Pancreas (tissue), 10 donors: ENCODE data around the gene ZBTB16. TPM values are rescaled to one million over a fixed set of nuclear protein-coding genes. Genes with fewer than 3 reads are reported as not detected.

Experiments
- ATAC-seq, 4 donors: fragments of 200-7000 bp; cut with Tn5 transposase; one replicate each; pipeline versions ENCODE4 v1.8.0 to v1.9.1; 2020; ENCODE audit warnings: mild to moderate bottlenecking in 4 of 4, moderate library complexity in 4 of 4
- DNase-seq, 6 donors: peaks; one replicate each; pipeline ENCODE4 v3.0.0-alpha.2; 2020
- FAIRE-seq: peaks from 2 replicates; lab custom pipeline; 2012; peaks lifted over from hg19 to GRCh38; lab: Jason Lieb, UNC
- H3K27ac ChIP-seq, 4 donors: fragments of 200-600 bp; sonication (generic); 1 replicate in 3 of 4; 2 replicates in 1 of 4; pipeline versions ENCODE4 v1.5.0 to v1.8.0; 2020
- H3K27me3 ChIP-seq, 4 donors: fragments of 200-600 bp; one replicate each; pipeline ENCODE4 v1.8.0; 2021
- H3K36me3 ChIP-seq, 3 donors: fragments of 200-600 bp; sonication (generic) in 1 of 3; one replicate each; pipeline versions ENCODE4 v1.5.0 to v1.8.0; 2020 to 2021
- H3K4me1 ChIP-seq, 3 donors: fragments of 200-600 bp; one replicate each; pipeline ENCODE4 v1.8.0; 2021
- H3K4me3 ChIP-seq, 4 donors: fragments of 200-600 bp; sonication (generic) in 2 of 4; one replicate each; pipeline versions ENCODE4 v1.5.0 to v1.8.0; 2020 to 2021
- H3K9me3 ChIP-seq, 4 donors: fragments of 200-600 bp; one replicate each; pipeline ENCODE4 v1.8.0; 2021
- WGBS, 2 donors: extraction: QIAGEN DNeasy Blood & Tissue Kit; methylation state at CpG; one replicate each; pipeline ENCODE4 v1.1.7; 2013; 5-methylcytosine and 5-hydroxymethylcytosine counted together
- intact Hi-C, 3 donors: fragments of 100-400 bp; cut with DNase I; formaldehyde crosslinking; loops; one replicate each; pipeline versions ENCODE4 v1.11.1 to v1.14.2; 2022
- polyA plus RNA-seq, 2 donors: library from polyadenylated mRNA; stranded (reverse); fragments of 200-250 nt; gene quantifications; one replicate each; pipeline ENCODE4 v1.2.3, GENCODE V29; 2013
- total RNA-seq, 6 donors: library from RNA; stranded (reverse); fragmentation: NEBNext Ultra II Directional in 4 of 6; extraction: Animal tissue kit (Norgen Biotek cat#: 25700) in 4 of 6; gene quantifications; one replicate each; pipeline versions ENCODE4 v1.2.1 to v1.2.4, GENCODE V29; 2021 to 2023
- TF ChIP-seq, protein P1 (sequence below), 4 donors: fragments of 200-600 bp; sonication (generic) in 3 of 4; IDR thresholded peaks; one replicate each; pipeline versions ENCODE4 v1.5.0 to v1.8.0; 2021; ENCODE audit warnings: antibody characterized with exemption in 4 of 4
- donor health status: healthy with polysubstance abuse.
- donor health status: DM: no; HTN: no; CAD: no; lungs with moderate emphysema.
- donor health status: DM: no; HTN: no; CAD: no.
- donor health status: control.
- donor health status: control.
- donor health status: Bipolar disorder and iron deficiency.
- donor health status: DM: yes; HTN: yes; CAD: no.
- donor health status: DM: no; HTN: no; CAD: no.
- donor health status: DM: no; HTN: no; CAD: no.
- donor health status: DM: yes; HTN: yes; CAD: no.

Gene ZBTB16
- total and polyA plus RNA-seq, 8 donors = 8.1 to 76.4 (median 42.3) TPM

DNA sequence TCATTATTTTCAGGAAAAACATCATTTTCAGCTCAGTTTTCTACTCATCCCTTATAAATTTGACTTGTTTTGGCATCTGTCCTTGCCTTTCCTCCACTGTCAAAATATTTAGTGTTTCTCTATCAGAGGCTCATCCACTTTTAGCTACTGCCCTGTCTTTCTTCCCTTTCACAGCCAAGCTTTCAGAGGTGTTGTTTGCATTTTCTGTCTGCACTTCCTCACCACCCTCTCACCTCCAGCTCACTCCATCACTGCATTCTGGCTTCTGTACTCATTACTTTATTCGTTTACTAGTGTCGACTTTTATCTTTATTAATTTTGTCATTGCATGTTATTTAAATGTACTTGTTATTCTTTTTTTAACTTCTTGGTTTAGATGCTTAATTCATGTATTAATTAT, 210.0 kb downstream of the ZBTB16 start:
- Histone ChIP-seq H3K36me3 (no peaks in the 10 kb centered on the region), H3K27me3 (no peaks in the 10 kb centered on the region), H3K9me3 (peaks cover 0 to 4% (median 0%) of the 10 kb centered on the region in 4 donors), H3K4me1 (peaks cover 0 to 9% (median 8%) of the 10 kb centered on the region in 3 donors), H3K27ac (no peak overlapping the region), H3K4me3 (no peak overlapping the region)
- DNase-seq (no peak), FAIRE-seq (no peak), ATAC-seq (no peak)
- 62 to 71% methylated on average over 2 of the region's 2 CpGs for WGBS, 2 donors
- TF ChIP-seq, protein P1, sequence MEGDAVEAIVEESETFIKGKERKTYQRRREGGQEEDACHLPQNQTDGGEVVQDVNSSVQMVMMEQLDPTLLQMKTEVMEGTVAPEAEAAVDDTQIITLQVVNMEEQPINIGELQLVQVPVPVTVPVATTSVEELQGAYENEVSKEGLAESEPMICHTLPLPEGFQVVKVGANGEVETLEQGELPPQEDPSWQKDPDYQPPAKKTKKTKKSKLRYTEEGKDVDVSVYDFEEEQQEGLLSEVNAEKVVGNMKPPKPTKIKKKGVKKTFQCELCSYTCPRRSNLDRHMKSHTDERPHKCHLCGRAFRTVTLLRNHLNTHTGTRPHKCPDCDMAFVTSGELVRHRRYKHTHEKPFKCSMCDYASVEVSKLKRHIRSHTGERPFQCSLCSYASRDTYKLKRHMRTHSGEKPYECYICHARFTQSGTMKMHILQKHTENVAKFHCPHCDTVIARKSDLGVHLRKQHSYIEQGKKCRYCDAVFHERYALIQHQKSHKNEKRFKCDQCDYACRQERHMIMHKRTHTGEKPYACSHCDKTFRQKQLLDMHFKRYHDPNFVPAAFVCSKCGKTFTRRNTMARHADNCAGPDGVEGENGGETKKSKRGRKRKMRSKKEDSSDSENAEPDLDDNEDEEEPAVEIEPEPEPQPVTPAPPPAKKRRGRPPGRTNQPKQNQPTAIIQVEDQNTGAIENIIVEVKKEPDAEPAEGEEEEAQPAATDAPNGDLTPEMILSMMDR (IDR thresholded peaks at IDR 0.05) = no peak
- intact Hi-C loops = loop anchor here in 1 of 3 donors (10.0 kb wide), 1 partner anchor 375 kb away; no protein-coding TSS in a partner anchor

DNA sequence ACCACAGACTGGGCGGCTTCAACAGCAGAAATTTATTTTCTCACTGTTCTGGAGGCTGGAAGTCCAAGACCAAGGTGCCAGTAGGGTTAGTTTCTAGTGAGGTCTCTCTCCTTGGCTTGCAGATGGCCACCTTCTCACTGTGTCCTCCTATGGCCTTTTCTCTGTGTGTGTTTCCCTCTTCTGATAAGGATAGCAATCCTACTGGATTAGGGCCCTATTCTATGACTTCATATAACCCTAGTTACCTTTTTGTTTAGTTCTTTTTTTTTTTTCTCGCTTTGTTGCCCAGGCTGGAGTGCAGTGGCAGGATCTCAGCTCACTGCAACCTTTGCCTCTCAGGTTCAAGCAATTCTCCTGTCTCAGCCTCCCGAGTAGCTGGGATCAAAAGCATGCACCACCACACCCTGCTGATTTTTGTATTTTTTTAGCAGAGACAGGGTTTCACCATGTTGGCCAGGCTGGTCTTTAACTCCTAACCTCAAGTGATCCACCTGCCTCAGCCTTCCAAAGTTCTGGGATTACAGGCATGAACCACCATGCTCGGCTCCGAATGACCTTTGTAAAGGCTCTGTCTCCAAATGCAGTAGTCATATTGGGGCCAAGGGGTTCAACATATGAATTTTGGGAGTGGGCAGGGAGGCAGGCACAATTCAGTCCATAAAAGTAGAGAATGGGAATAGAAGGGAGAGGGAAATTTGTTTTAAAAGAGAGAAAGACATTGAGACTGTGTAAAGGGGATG, 211.2 kb downstream of the ZBTB16 start:
- Histone ChIP-seq H3K27ac (no peak overlapping the region), H3K36me3 (no peaks in the 10 kb centered on the region), H3K27me3 (no peaks in the 10 kb centered on the region), H3K4me1 (peaks cover 0 to 4% (median 2%) of the 10 kb centered on the region in 3 donors), H3K9me3 (peaks cover 0 to 4% (median 0%) of the 10 kb centered on the region in 4 donors), H3K4me3 (no peak overlapping the region)
- FAIRE-seq (no peak), ATAC-seq (no peak), DNase-seq (no peak)
- 90 to 95% methylated on average over 5 of the region's 5 CpGs for WGBS, 2 donors
- intact Hi-C loops = no loop called here
- TF ChIP-seq, protein P1 (IDR thresholded peaks at IDR 0.05) = no peak

DNA sequence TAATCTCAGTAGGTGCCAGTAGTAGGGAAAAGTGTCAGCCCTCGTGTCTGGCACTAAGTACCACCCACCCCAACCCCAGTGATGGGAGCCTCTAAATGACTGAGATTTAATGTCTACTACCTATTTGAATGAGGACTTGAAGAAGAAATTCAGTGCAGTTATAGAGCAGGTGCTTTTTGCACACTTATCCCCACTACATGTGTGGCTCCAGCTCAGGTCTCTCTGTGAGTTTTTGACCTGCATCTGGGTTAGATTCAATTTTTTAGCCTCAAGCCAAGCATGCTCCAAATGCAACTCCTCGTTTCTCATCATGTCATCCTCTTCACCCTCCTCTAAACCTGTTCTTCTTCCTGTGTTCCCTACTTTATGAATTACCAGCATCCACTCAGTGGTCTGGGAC, 211.8 kb downstream of the ZBTB16 start:
- TF ChIP-seq, protein P1 (IDR thresholded peaks at IDR 0.05) = no peak
- DNase-seq (no peak), FAIRE-seq (no peak), ATAC-seq (no peak)
- H3K9me3 ChIP-seq = peaks cover 0 to 4% (median 0%) of the 10 kb centered on the region in 4 donors
- no peak overlapping the region for H3K4me3 ChIP-seq
- intact Hi-C loops = no loop called here
- no peaks in the 10 kb centered on the region for H3K36me3 ChIP-seq
- H3K27me3 ChIP-seq = no peaks in the 10 kb centered on the region
- 56 to 60% methylated on average over 2 of the region's 2 CpGs for WGBS, 2 donors
- no peaks in the 10 kb centered on the region for H3K4me1 ChIP-seq
- no peak overlapping the region for H3K27ac ChIP-seq

DNA sequence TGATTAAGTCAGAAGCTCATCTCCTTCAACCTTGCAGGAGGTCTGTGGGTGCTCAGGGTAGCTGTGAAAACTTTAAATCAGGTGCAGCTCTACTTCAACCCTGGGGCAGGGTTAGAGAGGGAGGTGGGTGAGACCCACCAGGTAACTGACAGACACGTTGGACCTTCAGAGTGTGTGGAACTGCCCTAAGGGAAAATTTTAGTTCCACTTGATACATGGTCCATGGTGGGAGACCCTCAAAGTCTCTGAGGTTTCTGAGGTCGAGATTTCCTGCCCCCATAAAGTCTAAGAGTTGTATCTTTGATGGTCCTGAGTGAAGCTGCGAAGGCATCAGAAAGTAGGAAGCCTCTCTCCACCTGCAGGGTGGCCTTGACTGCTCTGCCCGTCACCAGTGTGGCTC, 212.8 kb downstream of the ZBTB16 start:
- DNase-seq (no peak), ATAC-seq (no peak), FAIRE-seq (no peak)
- Histone ChIP-seq H3K27ac (no peak overlapping the region), H3K9me3 (peaks cover 0 to 4% (median 0%) of the 10 kb centered on the region in 4 donors), H3K36me3 (no peaks in the 10 kb centered on the region), H3K4me1 (no peaks in the 10 kb centered on the region), H3K4me3 (no peak overlapping the region), H3K27me3 (no peaks in the 10 kb centered on the region)
- 56 to 58% methylated on average over 4 of the region's 4 CpGs for whole genome bisulfite sequencing, 2 donors
- TF ChIP-seq, protein P1 (IDR thresholded peaks at IDR 0.05) = no peak
- intact Hi-C loops = no loop called here

DNA sequence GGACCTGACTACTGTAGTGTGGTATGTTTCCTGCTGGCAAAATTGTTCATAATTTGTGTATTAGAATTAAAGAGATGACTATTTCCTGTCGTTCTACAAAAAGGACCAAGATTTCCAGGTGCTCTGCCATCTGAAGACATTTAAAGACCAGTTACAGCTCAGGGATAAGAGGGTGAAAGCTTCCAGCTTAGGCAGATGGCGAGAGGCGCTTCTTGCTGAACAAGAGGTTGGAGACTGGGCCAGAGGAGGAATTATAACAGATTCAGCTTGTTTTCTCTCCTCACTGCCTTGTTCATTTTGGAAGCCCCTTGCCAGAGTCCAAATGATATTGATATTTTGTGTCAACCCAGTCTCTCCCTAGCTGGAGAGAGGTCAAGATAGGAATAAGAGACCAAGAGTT, 213.6 kb downstream of the ZBTB16 start:
- Histone ChIP-seq H3K4me3 (no peak overlapping the region), H3K4me1 (no peaks in the 10 kb centered on the region), H3K9me3 (peaks cover 0 to 4% (median 0%) of the 10 kb centered on the region in 4 donors), H3K27ac (no peak overlapping the region), H3K27me3 (no peaks in the 10 kb centered on the region), H3K36me3 (no peaks in the 10 kb centered on the region)
- FAIRE-seq (no peak), ATAC-seq (no peak), DNase-seq (no peak)
- TF ChIP-seq, protein P1 (IDR thresholded peaks at IDR 0.05) = no peak
- 81 to 82% methylated on average over 3 of the region's 3 CpGs for WGBS, 2 donors
- intact Hi-C loops = no loop called here
